ENCODE data around the gene TOE1.
"Not testable (repeated sequence)": the region's sequence is repeated elsewhere in the genome, so short reads cannot be mapped to it uniquely, and the experiment has no call there.

The TOE1 gene

DNA sequence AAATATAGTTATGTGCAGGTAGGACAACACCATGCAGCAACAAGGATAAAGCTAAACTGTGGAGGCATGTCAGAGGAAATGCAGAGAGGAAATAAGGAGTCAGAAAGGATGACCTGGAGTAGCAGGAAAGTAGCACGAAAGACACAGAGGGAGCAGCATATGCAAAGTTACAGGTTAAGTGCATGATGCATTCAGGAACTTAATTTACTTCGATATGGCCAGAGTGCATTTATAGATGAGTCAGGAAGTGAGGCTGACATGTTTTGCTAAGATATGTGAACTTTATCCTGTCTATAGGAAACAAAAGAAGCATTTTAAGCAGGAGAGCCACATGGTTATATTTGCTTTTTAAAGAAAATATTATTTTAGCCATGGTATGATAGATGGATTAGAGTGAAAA is 15.7 kb downstream of the TOE1 start:
- H3K27me3 Mint-ChIP-seq: no peaks in the 10 kb centered on the region
- H3K4me1 Mint-ChIP-seq (ENCODE audit: low read depth): peaks cover 5% of the 10 kb centered on the region
- no peak overlapping the region for H3K27ac Mint-ChIP-seq
- H3K4me3 Mint-ChIP-seq: no peak overlapping the region
- H3K36me3 Mint-ChIP-seq (ENCODE audit: low read depth): no peaks in the 10 kb centered on the region
- intact Hi-C loops (cut with micrococcal nuclease): no loop called here
- no peaks in the 10 kb centered on the region for H3K9me3 Mint-ChIP-seq

DNA sequence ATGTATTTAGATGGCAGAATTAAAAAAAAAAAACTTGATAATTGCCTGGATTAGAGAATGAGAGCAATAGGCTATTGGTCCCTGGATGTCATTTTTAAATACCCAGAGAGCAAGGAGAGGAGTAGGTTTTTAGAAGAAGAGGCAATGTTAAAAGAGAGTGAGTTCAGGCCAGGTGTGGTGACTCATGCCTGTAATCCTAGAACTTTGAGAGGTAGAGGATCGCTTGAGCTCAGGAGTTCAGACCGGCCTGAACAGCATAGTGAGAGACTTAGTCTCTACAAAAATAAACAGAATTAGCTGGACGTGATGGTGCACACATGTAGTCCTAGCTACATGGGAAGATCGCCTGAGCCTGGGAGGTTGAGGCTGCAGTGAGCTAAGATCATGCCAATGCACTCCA is 16.2 kb downstream of the TOE1 start:
- no peaks in the 10 kb centered on the region for H3K36me3 Mint-ChIP-seq (ENCODE audit: low read depth)
- no peak overlapping the region for H3K4me3 Mint-ChIP-seq
- intact Hi-C loops (cut with micrococcal nuclease): no loop called here
- no peak overlapping the region for H3K27ac Mint-ChIP-seq
- H3K4me1 Mint-ChIP-seq (ENCODE audit: low read depth): peaks cover 9% of the 10 kb centered on the region
- H3K27me3 Mint-ChIP-seq: no peaks in the 10 kb centered on the region
- H3K9me3 Mint-ChIP-seq: no peaks in the 10 kb centered on the region

DNA sequence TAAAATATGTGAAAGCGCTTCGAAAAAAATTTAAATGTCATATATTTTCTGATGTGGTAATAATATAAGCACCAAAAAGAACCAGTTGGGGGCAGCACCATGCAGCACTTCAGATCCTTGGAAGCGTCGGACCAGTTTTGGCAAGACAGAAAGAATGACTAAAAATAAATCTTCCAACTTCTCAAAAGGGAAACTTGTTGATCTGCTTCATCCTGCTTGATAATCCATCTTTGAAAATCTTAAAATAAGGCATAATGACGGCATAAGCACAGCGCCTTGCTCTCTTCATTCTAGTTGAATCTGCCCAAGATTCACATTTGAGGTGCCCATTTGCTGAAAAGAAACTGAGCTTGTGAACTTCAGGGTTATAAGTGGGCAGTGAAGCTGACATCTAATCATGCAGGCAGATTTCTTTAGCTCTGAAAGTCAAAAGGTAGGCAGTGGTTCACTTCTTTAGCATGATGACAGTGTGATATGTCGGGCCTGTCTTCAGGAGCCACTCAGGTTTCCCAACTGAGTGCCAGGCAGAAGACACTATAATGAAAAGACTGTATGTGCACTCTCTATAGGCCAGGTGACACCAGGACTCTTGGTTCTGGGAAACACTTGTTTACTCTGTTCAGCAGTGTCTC is 20.0 kb downstream of the TOE1 start:
- H3K4me3 Mint-ChIP-seq: no peak overlapping the region
- H3K27ac Mint-ChIP-seq: no peak overlapping the region
- intact Hi-C loops (cut with micrococcal nuclease): loop anchor here (1.0 to 5.0 kb wide), 2 partner anchors 133 to 212 kb away; no protein-coding TSS in a partner anchor
- H3K9me3 Mint-ChIP-seq: no peaks in the 10 kb centered on the region
- H3K36me3 Mint-ChIP-seq (ENCODE audit: low read depth): no peaks in the 10 kb centered on the region
- peaks cover 4% of the 10 kb centered on the region for H3K4me1 Mint-ChIP-seq (ENCODE audit: low read depth)
- no peaks in the 10 kb centered on the region for H3K27me3 Mint-ChIP-seq

DNA sequence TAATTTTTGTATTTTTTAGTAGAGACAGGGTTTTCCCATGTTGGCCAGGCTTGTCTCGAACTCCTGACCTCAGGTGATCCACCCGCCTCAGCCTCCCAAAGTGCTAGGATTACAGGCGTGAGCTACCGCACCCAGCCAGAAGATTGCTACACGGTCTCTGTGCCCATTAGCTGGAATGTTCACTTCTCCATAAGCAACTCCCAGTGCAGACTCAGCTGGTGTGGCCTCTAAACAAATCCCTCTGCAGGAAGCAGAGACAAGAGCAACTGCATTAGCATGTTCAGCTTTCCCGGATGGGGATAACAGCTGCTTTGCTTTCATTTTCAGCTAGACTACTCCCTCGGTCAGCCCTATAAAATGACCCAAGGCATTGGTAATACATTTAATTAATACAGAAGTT is 21.0 kb downstream of the TOE1 start:
- H3K27me3 Mint-ChIP-seq; H3K4me1 Mint-ChIP-seq (ENCODE audit: low read depth); H3K36me3 Mint-ChIP-seq (ENCODE audit: low read depth); H3K9me3 Mint-ChIP-seq; H3K4me3 Mint-ChIP-seq; H3K27ac Mint-ChIP-seq: not testable (repeated sequence)
- intact Hi-C loops (cut with micrococcal nuclease): loop anchor here (5.0 kb wide), 1 partner anchor 211 kb away; no protein-coding TSS in a partner anchor

DNA sequence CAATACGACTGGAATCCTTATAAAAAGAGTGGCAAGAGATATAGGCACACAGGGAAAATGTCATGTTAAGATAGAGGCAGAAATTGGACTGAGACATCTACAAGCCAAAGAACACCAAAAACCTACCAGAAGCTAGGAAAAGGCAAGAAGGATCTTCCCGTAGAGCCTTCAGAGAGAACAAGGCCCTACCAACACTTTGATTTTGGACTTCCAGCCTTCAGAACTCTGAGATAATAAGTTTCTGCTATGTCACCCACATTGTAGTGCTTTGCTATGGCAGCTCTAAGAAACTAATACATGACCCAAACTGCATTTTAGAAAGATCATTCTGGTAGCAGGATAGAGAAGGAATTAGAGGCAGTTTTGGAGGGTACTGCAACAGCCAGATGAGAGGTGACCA is 24.3 kb downstream of the TOE1 start:
- Mint-ChIP-seq H3K4me1 (ENCODE audit: low read depth) (peaks cover 4% of the 10 kb centered on the region), H3K27ac (no peak overlapping the region), H3K9me3 (no peaks in the 10 kb centered on the region), H3K27me3 (no peaks in the 10 kb centered on the region), H3K36me3 (ENCODE audit: low read depth) (no peaks in the 10 kb centered on the region), H3K4me3 (no peak overlapping the region)
- intact Hi-C loops (cut with micrococcal nuclease): loop anchor here (5.0 kb wide), 1 partner anchor 208 kb away; no protein-coding TSS in a partner anchor

DNA sequence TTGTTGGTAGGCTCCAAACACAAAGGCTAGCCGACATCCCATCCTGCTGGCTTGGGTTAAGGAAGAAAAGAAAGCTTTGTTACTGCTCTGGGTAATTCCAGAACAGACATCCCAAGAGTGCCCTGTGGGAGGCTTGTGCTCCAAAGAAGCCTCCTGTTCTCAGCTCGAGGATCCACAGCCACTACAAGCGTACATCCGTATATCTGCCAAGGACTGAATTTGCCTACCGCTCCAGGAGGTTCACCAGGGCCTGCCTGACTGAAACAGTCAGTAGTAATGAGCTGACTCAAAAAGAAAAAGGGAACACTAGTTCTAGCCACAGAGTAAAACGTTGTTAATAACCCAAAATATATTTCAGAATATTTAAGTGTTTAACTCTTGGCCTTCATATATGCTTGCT is 25.1 kb downstream of the TOE1 start:
- no peaks in the 10 kb centered on the region for H3K27me3 Mint-ChIP-seq
- H3K36me3 Mint-ChIP-seq (ENCODE audit: low read depth): no peaks in the 10 kb centered on the region
- peaks cover 4% of the 10 kb centered on the region for H3K4me1 Mint-ChIP-seq (ENCODE audit: low read depth)
- intact Hi-C loops (cut with micrococcal nuclease): no loop called here
- no peak overlapping the region for H3K27ac Mint-ChIP-seq
- no peaks in the 10 kb centered on the region for H3K9me3 Mint-ChIP-seq
- no peak overlapping the region for H3K4me3 Mint-ChIP-seq

DNA sequence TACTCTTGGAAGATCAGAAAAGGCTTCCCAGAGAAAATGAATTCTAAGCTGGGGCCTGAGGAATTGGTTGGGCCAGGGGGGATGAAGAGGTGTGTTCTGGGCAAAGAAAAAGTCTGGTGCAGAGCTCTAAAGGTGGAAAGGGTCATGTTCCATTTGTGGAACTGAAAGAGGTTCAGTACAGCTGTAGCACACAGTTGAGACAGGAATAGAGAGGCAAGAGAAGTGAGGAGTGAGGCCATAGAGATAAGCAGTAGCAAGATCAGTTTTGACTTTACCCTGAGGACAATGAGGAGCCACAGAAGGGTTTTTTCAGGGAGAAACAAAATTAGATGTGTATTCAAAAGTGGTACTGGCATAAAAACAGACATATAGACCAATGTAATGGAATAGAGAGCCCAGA is 30.6 kb downstream of the TOE1 start:
- Mint-ChIP-seq H3K36me3 (ENCODE audit: low read depth) (no peaks in the 10 kb centered on the region), H3K27ac (no peak overlapping the region), H3K27me3 (no peaks in the 10 kb centered on the region), H3K4me3 (no peak overlapping the region), H3K4me1 (ENCODE audit: low read depth) (peaks cover 18% of the 10 kb centered on the region), H3K9me3 (no peaks in the 10 kb centered on the region)
- intact Hi-C loops (cut with micrococcal nuclease): no loop called here

DNA sequence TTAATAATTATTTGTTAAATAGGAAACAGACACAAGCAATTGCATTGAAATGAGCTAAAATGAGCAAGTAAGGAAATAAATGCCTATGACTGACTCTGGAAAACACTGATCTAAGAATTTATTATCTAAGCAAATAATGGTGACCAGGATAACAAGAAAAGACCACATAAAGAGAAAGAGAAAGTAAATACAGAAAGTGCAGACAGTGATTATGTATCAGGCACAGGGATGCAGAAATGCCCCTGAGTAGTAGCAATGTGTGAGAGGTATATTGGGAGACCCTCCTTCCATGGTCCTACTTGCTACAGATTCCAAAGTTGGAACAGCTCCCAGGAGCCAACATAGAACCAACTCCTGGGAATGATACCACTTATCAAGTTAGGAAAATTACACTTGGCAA is 33.6 kb downstream of the TOE1 start:
- intact Hi-C loops (cut with micrococcal nuclease): no loop called here
- no peak overlapping the region for H3K27ac Mint-ChIP-seq
- H3K4me1 Mint-ChIP-seq (ENCODE audit: low read depth): peaks cover 18% of the 10 kb centered on the region
- no peaks in the 10 kb centered on the region for H3K27me3 Mint-ChIP-seq
- H3K4me3 Mint-ChIP-seq: no peak overlapping the region
- H3K9me3 Mint-ChIP-seq: no peaks in the 10 kb centered on the region
- no peaks in the 10 kb centered on the region for H3K36me3 Mint-ChIP-seq (ENCODE audit: low read depth)

DNA sequence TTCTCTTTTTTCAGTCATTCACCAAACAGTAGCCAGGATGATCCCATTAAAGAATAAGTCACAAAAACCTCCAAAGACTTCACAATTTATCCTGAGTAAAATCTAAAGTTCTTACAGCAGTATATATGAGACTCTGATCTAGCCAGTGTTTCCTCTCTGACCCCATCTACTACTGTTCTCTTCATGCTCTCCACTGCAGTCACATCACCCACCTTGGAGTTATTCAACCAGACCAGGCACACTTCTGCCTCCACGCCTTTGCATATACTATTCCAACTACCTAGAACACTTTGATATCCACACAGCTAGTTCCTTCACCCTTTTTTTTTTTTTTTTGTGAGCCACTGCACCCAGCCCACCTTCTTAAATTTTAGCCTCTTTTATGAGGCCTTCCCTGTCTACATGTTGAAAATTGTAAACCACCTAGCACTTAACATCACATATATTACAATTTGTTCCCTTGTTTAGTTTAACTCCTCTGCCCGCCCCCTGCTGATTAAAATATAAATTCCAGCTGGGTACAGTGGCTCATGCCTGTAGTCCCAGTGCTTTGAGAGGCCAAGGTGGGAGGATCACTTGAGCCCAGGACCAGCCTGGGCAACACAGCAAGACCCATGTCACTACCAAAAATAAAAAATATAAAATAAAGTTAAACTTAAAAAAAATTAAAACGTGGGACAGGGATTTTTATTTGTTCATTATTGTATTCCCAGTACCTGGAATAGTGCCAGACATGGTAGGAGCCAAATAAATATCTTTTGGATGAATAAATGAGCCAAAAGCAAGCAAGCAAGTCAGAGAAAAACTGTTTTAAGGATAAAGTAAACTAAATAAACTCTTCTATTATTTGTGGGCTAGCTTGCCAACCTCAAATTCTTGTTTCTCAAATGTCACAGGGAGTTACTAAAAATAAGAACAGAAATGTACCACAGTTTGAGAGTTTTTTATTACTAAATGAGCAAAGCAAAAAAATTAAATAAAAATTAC is 35.4 kb downstream of the TOE1 start:
- Mint-ChIP-seq H3K9me3 (no peaks in the 10 kb centered on the region), H3K4me3 (no peak overlapping the region), H3K36me3 (ENCODE audit: low read depth) (no peaks in the 10 kb centered on the region), H3K27ac (no peak overlapping the region), H3K4me1 (ENCODE audit: low read depth) (peaks cover 16% of the 10 kb centered on the region), H3K27me3 (no peaks in the 10 kb centered on the region)
- intact Hi-C loops (cut with micrococcal nuclease): no loop called here

DNA sequence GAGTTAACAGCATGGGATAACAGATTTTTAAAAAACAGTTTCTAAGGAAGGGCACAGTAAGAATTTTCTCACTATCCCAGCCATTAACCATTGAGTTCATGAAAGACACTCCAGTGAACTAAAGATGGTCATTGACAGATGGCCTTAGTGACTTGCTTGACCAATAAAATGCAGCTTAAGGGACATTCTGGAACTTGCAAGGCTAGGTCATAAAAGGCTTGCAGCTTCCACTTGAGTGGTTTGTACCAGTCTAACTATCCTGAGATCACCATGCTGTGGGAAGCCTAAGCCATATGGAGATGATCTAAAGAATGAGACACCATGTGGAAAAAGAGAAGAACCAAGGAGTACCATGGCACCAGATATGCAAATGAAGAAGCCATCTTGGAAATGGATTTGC is 38.2 kb downstream of the TOE1 start:
- Mint-ChIP-seq H3K36me3 (ENCODE audit: low read depth) (no peaks in the 10 kb centered on the region), H3K4me1 (ENCODE audit: low read depth) (peaks cover 5% of the 10 kb centered on the region), H3K27me3 (no peaks in the 10 kb centered on the region), H3K27ac (no peak overlapping the region), H3K9me3 (no peaks in the 10 kb centered on the region), H3K4me3 (no peak overlapping the region)
- intact Hi-C loops (cut with micrococcal nuclease): no loop called here

DNA sequence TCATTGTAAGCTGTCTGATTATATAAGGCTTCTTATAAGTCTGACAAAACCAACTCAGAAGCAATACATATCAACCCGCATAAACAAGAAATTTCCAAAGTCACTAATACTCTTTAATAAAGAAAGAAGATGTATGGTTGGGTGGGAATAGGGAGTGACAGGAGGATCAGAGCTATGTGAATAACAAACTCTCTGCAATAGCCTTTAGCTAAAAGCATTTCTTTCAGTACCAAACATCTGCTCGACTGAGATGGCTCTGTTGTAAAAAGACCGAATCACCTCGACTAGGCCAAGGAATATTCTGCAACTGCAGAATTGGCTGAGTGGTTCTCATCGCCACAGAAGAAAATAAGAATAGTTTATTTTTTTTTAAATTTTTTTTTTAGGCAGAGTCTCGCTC is 39.6 kb downstream of the TOE1 start:
- Mint-ChIP-seq H3K36me3 (ENCODE audit: low read depth) (no peaks in the 10 kb centered on the region), H3K9me3 (no peaks in the 10 kb centered on the region), H3K4me3 (no peak overlapping the region), H3K27me3 (no peaks in the 10 kb centered on the region), H3K4me1 (ENCODE audit: low read depth) (no peaks in the 10 kb centered on the region), H3K27ac (no peak overlapping the region)
- intact Hi-C loops (cut with micrococcal nuclease): no loop called here

DNA sequence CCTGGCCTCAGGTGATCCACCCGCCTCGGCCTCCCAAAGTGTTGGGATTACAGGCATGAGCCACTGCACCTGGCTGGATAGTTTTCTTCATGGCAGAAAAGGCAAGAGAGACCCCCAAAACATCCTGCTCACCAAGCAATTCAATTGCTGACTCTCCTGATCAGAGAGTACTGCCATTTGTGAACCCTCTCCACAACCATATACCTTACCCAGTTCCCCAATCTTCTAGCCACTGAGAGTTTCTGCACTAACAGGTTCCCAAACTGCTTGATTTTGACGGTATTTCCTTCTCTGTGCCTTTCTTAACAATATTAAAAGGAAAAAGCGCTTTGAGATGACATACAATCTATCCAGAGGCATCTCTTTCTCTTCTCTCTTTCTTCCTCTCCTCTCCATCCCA is 40.2 kb downstream of the TOE1 start:
- Mint-ChIP-seq H3K9me3 (no peaks in the 10 kb centered on the region), H3K4me3 (no peak overlapping the region), H3K4me1 (ENCODE audit: low read depth) (no peaks in the 10 kb centered on the region), H3K27ac (no peak overlapping the region), H3K27me3 (no peaks in the 10 kb centered on the region), H3K36me3 (ENCODE audit: low read depth) (no peaks in the 10 kb centered on the region)
- intact Hi-C loops (cut with micrococcal nuclease): no loop called here

DNA sequence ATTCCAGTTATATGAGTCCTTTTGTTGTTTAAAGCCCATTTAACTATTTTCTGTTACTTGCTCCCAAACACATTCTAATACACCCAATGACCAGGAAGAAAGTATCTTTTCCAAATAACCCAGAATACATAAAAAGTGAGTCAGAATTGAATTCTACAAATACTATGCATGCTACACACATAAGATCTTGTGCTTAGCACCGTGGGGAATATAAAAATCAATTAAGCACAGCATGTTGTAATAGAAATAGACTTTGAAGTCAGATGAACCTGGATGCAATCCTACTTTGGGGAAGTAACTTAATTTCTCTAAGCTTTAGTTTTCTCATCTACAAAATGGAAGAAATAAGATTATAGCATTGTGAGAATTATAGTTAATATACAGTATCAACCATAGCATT is 40.8 kb downstream of the TOE1 start:
- H3K27me3 Mint-ChIP-seq: no peaks in the 10 kb centered on the region
- intact Hi-C loops (cut with micrococcal nuclease): no loop called here
- H3K4me3 Mint-ChIP-seq: no peak overlapping the region
- H3K36me3 Mint-ChIP-seq (ENCODE audit: low read depth): no peaks in the 10 kb centered on the region
- no peaks in the 10 kb centered on the region for H3K9me3 Mint-ChIP-seq
- H3K4me1 Mint-ChIP-seq (ENCODE audit: low read depth): no peaks in the 10 kb centered on the region
- H3K27ac Mint-ChIP-seq: no peak overlapping the region

DNA sequence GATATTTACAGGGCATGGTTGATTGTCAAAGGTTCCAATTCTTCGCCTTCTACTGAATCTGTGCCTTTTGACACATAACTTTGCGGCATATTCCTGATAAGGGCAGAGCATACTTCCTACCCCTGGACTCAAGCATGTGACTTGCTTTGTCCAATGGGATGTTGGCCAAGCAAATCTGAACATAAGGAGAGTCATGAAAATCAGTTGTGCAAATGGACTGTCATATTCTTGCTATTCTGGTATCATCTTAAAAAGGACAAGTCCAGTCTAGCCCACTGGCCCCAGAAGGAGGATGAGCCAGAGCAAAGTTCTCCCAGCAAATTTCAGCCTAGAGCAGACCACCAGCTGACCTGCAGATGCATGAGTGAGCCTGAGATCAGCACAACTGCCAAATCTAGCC is 41.3 kb downstream of the TOE1 start:
- intact Hi-C loops (cut with micrococcal nuclease): no loop called here
- Mint-ChIP-seq H3K9me3 (no peaks in the 10 kb centered on the region), H3K27ac (no peak overlapping the region), H3K36me3 (ENCODE audit: low read depth) (no peaks in the 10 kb centered on the region), H3K4me1 (ENCODE audit: low read depth) (no peaks in the 10 kb centered on the region), H3K27me3 (no peaks in the 10 kb centered on the region), H3K4me3 (no peak overlapping the region)

All from dendritic cell treated with granulocyte-macrophage colony-stimulating factor and Interleukin-4, amounts not matched to agents 40 ng/mL and 50 ng/mL, for 4 days (primary cell).